Mesothelial cell of epicardium (in vitro differentiated cells): ENCODE measurements around the gene TNFRSF13B. TPM values are rescaled to one million over a fixed set of nuclear protein-coding genes. Genes with fewer than 3 reads are reported as not detected.

Source experiments
- DNase-seq, 2 experiments: peaks; one replicate each; pipeline ENCODE4 v3.0.0; 2021; ENCODE audit warnings: low spot score in 2 of 2; ENCODE audit not compliant: unreplicated experiment in 2 of 2
- H3K27ac Mint-ChIP-seq: 2 replicates; pipeline ENCODE4 v1.8.0; 2021; ENCODE audit warnings: mixed read lengths
- H3K27me3 Mint-ChIP-seq: 2 replicates; pipeline ENCODE4 v1.8.0; 2021; ENCODE audit warnings: low read depth, mixed read lengths
- H3K36me3 Mint-ChIP-seq: 2 replicates; pipeline ENCODE4 v1.8.0; 2021; ENCODE audit warnings: mixed read lengths
- H3K4me1 Mint-ChIP-seq: 2 replicates; pipeline ENCODE4 v1.8.0; 2021; ENCODE audit warnings: mixed read lengths
- H3K4me3 Mint-ChIP-seq: 2 replicates; pipeline ENCODE4 v1.8.0; 2021; ENCODE audit warnings: mild to moderate bottlenecking, moderate library complexity, mixed read lengths
- H3K9me3 Mint-ChIP-seq: 2 replicates; pipeline ENCODE4 v1.8.0; 2021; ENCODE audit warnings: mixed read lengths
- total RNA-seq: library from RNA; stranded (reverse); gene quantifications from 3 replicates; pipeline ENCODE4 v1.2.1, GENCODE V29; 2021
- TF ChIP-seq, protein P1 (sequence below): fragments of 200-600 bp; sonication (generic); IDR thresholded peaks from one replicate; pipeline ENCODE4 v1.5.0; 2021; ENCODE audit warnings: antibody characterized with exemption; ENCODE audit not compliant: unreplicated experiment

The TNFRSF13B gene
- total RNA-seq, 1 donor from 2014 or later = not detected

GRCh38 chr17:16948587-16949376, 23.1 kb downstream of the TNFRSF13B start:
- peaks cover 2% of the 10 kb centered on the region for H3K36me3 Mint-ChIP-seq
- peaks cover 15% of the 10 kb centered on the region for H3K27me3 Mint-ChIP-seq
- no peak overlapping the region for H3K27ac Mint-ChIP-seq
- no peak for DNase-seq
- TF ChIP-seq, protein P1, sequence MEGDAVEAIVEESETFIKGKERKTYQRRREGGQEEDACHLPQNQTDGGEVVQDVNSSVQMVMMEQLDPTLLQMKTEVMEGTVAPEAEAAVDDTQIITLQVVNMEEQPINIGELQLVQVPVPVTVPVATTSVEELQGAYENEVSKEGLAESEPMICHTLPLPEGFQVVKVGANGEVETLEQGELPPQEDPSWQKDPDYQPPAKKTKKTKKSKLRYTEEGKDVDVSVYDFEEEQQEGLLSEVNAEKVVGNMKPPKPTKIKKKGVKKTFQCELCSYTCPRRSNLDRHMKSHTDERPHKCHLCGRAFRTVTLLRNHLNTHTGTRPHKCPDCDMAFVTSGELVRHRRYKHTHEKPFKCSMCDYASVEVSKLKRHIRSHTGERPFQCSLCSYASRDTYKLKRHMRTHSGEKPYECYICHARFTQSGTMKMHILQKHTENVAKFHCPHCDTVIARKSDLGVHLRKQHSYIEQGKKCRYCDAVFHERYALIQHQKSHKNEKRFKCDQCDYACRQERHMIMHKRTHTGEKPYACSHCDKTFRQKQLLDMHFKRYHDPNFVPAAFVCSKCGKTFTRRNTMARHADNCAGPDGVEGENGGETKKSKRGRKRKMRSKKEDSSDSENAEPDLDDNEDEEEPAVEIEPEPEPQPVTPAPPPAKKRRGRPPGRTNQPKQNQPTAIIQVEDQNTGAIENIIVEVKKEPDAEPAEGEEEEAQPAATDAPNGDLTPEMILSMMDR = no peak
- peaks cover 18% of the 10 kb centered on the region for H3K9me3 Mint-ChIP-seq
- H3K4me3 Mint-ChIP-seq = no peak overlapping the region
- no peaks in the 10 kb centered on the region for H3K4me1 Mint-ChIP-seq

GRCh38 chr17:16947470-16947869, 24.4 kb downstream of the TNFRSF13B start:
- H3K9me3 Mint-ChIP-seq = peaks cover 18% of the 10 kb centered on the region
- no peak overlapping the region for H3K27ac Mint-ChIP-seq
- H3K4me3 Mint-ChIP-seq = no peak overlapping the region
- H3K27me3 Mint-ChIP-seq = peaks cover 11% of the 10 kb centered on the region
- no peaks in the 10 kb centered on the region for H3K4me1 Mint-ChIP-seq
- peaks cover 2% of the 10 kb centered on the region for H3K36me3 Mint-ChIP-seq
- no peak for DNase-seq
- TF ChIP-seq, protein P1 = no peak

DNA sequence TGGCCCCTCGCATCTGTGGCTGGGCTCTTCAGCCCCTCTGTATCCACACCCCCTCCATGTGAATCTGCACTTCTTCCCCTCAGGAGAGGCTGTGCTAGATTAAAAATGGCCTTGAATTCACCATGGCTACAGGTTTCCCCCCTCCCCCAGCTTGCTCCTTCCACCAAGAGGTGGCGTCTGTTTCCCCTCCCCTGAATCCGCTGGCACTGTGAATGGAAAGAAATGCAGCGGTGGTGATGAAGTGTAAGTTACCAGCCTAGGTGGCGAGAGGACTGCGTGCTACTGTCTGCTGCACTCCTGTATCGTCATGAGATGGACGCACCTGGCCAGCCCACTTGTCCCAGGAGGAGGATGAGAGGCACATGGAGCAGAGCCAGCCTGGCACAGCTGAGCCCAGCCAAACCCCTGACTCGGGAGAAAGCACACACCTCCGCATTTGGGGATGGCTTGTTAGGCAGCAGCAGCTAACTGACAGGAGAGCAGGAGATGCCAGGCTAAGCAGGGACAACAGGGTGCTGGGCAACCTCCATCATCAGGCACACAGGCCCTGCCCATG, 26.2 kb downstream of the TNFRSF13B start:
- no peak for DNase-seq
- TF ChIP-seq, protein P1 = no peak
- no peak overlapping the region for H3K4me3 Mint-ChIP-seq
- H3K9me3 Mint-ChIP-seq = peaks cover 18% of the 10 kb centered on the region
- no peaks in the 10 kb centered on the region for H3K4me1 Mint-ChIP-seq
- peaks cover 2% of the 10 kb centered on the region for H3K36me3 Mint-ChIP-seq
- H3K27ac Mint-ChIP-seq = no peak overlapping the region
- peaks cover 10% of the 10 kb centered on the region for H3K27me3 Mint-ChIP-seq

DNA sequence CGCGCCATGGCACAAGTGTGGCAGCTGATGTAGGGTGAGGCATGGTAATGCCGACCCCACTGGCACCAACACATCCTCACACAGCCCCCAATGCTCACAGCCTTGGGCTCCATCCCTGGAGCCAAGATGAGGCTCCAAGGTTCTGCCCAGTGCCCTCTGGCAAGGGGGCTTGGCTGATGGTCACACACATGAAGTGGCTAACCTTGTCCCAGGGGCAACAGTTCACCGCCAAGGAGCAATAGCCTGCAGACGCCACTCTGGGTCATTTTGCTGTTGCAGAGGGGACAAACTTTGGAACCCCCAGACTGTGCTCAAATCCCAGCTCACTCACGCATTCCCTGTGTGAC, 26.8 kb downstream of the TNFRSF13B start:
- TF ChIP-seq, protein P1 = no peak
- DNase-seq = no peak
- Mint-ChIP-seq H3K27me3 (peaks cover 11% of the 10 kb centered on the region), H3K4me3 (no peak overlapping the region), H3K4me1 (no peaks in the 10 kb centered on the region), H3K36me3 (peaks cover 2% of the 10 kb centered on the region), H3K27ac (no peak overlapping the region), H3K9me3 (peaks cover 18% of the 10 kb centered on the region)

DNA sequence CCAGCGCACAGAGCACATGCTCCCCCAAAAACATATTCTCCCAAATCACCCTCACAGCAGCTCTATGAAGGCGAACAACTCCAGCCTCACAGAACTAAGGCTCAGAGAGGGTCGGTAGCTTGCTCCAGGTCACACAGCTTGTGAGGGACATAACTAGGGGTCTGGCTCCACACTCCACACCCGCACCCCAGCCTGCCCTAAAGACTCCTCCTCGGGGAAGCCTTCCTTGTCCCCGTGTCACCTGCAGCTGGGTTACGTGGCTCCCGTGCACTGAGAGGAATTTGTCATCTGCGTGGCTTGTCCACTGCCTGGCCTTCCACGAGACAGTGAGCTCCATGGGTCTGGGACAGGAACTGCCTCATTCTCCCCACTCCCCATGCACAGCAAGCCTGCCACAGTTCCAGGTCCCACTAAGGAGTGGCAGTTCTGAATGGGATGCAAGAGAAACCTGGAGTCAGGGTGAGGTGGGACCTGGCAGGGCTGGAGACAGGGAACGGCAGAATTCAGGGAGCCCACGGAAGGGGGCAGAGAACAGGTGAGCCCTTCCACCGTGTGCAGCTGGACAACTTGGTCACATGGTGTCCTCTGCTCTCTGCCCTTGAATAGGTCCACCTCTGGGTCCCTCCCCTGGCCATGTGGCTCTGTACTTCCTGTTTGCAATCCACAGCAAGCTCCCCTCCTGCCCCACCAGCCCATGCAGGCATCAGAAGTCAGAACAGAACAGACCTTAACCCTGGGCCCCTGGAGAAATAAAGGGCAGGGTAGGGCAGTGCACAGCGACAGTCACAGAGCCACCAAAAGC, 27.4 kb downstream of the TNFRSF13B start:
- peaks cover 2% of the 10 kb centered on the region for H3K36me3 Mint-ChIP-seq
- peaks cover 18% of the 10 kb centered on the region for H3K9me3 Mint-ChIP-seq
- H3K4me1 Mint-ChIP-seq = no peaks in the 10 kb centered on the region
- TF ChIP-seq, protein P1 = no peak
- peaks cover 11% of the 10 kb centered on the region for H3K27me3 Mint-ChIP-seq
- H3K27ac Mint-ChIP-seq = no peak overlapping the region
- peak in 1 of 2 experiments; percentile 19 for DNase-seq
- no peak overlapping the region for H3K4me3 Mint-ChIP-seq
